NCI-H510A treated with DMSO at 0.1 percent for 48 hours (cell line): ENCODE data around the gene MED22.
"Not testable (repeated sequence)": the region's sequence is repeated elsewhere in the genome, so short reads cannot be mapped to it uniquely, and the experiment has no call there.

Source experiments
- DNase-seq: peaks from one replicate; lab custom pipeline; 2025; lab: John Stamatoyannopoulos, UW

MED22 gene

DNA sequence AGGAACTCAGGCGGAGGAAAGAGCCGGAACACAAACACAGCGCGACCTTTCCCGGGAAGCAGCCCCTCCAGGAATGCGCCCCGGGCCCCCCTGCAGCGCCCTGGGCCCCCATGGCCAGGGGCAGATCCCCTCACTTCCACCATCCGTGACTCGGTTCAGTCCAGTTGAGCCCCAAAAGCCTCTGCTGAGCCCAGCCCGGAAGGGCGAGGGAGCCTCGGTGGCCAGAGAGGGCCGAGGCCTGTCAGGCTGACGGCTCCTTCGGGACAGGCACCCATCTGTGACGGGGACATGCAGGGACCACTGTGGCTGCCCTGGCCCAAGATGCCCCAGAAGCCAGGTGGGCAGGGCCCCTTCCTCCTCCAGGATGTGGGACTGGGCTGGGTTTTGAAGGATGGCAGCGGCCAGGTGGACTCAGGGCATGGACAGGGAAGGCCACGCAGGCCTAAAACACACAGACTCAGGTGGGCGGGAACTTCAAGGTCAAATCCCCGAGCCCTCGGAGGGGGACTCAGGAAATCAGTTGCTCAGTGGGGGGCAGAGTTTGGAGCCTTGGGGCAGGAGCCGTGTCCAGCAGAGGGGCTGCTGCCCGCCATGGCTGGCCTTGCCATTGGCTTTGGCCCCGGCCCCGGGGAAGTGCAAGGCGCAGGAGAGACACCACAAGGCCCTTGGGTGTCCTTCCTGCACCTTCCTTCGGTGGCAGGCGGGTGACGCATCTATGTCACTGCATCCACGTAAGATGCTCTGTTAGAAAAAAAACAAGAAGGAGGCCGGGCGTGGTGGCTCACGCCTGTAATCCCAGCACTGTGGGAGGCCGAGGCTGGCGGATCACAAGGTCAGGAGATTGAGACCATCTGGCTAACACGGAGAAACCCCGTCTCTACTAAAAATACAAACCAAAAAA lies 43.2 kb downstream of the MED22 start:
- no peak for DNase-seq

DNA sequence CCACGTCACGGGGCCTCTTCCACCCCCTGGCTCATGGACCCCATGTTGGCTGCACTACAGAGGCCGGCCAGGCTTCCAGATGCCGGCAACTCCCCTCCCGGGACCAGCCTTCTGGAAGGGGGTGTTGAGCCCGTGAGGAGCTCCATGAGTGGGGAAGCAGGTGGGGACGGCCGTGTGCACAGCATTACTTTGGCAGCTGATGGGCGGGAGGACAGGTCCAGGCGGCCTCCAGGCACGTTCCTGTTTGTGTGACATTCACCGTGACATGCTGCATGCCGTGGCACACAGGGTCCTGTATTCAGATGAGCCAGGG lies 43.8 kb downstream of the MED22 start:
- DNase-seq, result no peak

DNA sequence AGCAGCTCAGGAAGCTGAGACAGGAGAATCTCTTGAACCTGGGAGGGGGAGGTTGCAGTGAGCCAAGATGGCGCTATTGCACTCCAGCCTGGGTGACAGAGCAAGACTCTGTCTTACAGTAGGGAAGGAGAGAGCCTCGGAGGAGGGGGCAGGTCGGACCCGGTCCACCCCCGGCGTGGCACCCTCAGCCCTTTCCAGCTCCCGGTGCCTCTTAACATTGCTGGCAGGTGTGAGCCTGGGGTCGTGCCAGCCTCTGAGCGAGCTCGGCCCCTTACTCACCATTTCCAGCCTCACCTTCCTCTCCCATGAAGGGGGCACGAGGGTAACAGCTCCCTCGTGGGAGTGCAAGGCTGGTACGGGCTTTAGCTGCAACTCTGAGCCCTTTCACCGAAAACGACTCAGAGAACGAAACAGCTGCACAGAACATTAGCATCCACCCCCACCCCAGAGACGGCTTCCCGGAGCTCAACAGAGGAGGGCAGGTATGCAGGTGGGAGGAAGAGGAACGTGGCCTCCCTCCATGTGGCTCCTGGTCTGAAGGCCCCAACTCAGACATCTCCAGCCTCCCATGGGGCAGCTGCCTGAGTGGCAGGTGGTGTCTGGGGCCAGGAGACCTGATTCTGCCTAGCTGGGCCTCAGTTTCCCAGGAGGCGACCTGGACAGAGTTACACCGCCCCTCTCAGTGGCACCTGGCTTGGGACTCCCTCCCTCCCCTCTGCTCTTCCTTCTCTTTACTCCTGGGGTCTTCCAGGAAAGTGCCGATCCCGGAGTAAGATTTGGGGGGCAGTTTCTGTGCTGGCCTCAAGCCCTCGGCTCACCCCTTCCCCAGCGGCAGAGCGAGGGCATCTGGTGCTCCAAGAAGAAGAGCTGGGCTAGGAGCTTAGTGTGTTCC lies 44.4 kb downstream of the MED22 start:
- DNase-seq, result no peak

DNA sequence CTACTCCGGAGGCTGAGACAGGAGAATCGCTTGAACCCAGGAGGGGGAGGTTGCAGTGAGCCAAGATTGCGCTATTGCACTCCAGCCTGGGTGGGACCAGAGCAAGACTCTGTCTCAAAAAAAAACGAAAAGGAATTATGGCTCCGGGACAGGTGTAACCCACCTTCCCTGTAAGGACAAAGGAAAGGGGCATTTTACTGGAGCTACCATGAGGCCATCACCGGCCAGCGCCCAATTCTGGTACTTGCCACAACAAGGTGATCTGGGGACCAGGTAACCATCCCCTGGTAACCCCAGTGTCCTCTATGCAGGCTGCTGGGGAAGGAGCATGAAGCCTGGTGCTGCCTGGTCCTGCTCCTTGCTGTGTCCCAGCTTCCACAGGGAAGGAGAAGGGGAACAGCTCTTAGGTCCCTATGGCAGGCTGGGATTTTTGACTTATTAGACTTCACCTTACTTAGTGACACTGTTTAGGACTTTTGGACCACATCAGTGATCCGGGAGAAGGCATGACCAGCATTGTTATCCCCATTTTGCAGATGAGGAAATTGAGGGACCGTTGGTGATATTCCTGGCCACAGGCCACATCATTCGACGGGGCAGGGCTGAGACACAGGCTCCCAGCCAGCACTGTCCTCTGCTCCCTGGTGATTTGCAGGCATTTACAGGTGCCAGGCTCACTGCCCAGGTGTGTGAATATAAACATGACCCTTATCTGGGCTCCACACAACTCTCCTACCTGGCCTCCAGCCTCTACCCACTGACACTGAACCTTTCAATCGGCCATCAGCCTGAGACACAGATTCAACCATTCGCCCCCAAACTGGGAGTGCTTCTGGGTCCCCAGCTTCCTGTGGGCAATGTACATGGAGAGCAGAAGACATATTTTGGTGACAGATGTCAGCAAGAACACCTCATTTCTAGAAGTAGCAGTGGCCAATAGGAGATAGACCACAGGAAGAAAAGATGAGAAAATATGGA lies 46.4 kb downstream of the MED22 start:
- no peak for DNase-seq

DNA sequence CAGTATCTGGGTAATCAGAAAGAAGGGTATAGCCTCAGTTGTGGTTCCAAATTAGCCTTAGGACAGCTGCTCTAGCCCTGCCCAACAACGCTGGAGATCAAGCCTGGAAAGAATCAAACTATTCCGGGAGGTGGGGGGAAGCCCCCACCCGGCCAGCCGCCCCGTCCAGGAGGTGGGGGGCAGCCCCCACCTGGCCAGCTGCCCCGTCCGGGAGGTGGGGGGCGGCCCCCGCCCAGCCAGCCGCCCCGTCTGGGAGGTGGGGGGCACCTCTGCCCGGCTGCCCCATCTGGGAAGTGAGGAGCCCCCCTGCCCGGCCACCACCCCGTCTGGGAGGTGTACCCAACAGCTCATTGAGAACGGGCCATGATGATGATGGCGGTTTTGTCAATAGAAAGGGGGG lies 47.9 kb downstream of the MED22 start:
- not testable (repeated sequence) for DNase-seq

DNA sequence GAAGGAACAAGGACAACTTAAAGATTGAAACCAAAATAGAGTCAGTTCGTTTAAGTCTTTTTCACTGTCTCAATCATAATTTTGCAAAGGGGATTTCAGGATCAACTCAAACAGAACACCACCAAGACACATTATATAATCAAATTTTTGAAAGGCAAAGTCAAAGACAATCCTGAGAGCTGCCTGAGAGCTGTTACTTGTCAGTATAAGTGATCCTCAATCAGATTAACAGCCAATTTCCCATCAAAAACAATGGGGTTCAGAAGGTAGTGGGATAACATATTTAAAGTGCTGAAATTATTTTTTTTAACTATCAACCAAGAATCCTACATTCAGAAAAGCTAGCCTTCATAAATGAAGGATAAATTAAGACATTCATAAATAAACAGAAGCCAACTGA lies 53.7 kb downstream of the MED22 start:
- DNase-seq, result no peak

DNA sequence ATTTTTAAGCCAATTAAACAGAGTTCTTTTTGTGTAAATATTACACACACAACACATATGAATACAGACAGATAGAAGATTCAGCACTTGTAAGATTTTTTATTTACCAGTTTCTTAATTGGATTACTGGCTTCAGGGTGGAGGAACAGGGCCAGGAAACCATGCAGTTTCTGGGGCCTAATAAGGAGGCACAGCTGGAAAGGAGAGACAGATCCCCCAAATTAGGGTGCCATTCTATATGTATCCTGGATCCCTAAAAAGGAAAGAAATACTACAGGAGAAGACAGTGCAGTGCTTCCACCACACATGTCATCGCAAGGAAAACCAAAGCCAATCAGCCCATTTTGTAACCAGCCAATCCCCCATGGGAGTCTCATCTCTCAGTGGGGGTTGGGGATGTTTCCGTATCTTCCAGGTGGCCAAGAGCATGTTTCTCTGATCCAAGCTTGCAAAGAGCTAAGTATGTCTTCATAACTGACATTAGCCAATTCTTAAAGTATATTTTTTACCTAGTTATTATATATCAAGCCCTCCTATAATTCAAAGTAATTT lies 57.1 kb downstream of the MED22 start:
- no peak for DNase-seq
